GM12892 (cell line): ENCODE measurements around the gene PYHIN1.

ENCODE experiments used
- POLR2A ChIP-seq: IDR thresholded peaks from 2 replicates; pipeline ENCODE4 v1.6.1; 2011; ENCODE audit warnings: low read depth, low read length, control low read depth
- POLR2AphosphoS5 ChIP-seq: IDR thresholded peaks from 2 replicates; pipeline ENCODE4 v1.6.1; 2011; ENCODE audit warnings: low read depth, low read length, control low read depth

GRCh38 chr1:158972841-158973240, 41.5 kb downstream of the PYHIN1 start:
- no peak for TF ChIP-seq POLR2A
- TF ChIP-seq POLR2AphosphoS5: no peak
